ENCODE results near the gene SKIC8.

- TF ChIP-seq MAX (IDR thresholded peaks at IDR 0.05): no peak
- TF ChIP-seq NFIC (IDR thresholded peaks at IDR 0.05): no peak
- no peak for TF ChIP-seq CEBPB (IDR thresholded peaks at IDR 0.05)
- TF ChIP-seq, protein P1, sequence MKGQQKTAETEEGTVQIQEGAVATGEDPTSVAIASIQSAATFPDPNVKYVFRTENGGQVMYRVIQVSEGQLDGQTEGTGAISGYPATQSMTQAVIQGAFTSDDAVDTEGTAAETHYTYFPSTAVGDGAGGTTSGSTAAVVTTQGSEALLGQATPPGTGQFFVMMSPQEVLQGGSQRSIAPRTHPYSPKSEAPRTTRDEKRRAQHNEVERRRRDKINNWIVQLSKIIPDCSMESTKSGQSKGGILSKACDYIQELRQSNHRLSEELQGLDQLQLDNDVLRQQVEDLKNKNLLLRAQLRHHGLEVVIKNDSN (IDR thresholded peaks at IDR 0.05): no peak
- no peak for TF ChIP-seq EP300 (IDR thresholded peaks at IDR 0.05; ENCODE audit: borderline replicate concordance)
- no peak for TF ChIP-seq RAD21 (IDR thresholded peaks at IDR 0.05; ENCODE audit: low read depth)
- TF ChIP-seq CREB1 (IDR thresholded peaks at IDR 0.05; ENCODE audit: low read depth): no peak
- TF ChIP-seq FOXM1 (IDR thresholded peaks at IDR 0.05; ENCODE audit: borderline replicate concordance, low read depth): no peak
Observed at GRCh38 chr15:78323693-78324092, 24.3 kb upstream of the SKIC8 start.

Data from Ishikawa (cell line).